ENCODE measurements around the gene BMP6. TPM values are rescaled to one million over a fixed set of nuclear protein-coding genes. Genes with fewer than 3 reads are reported as not detected.

BMP6 gene
- 23.0 and 26.5 TPM in 2 replicates for polyA plus RNA-seq (2011; rRNA removed)
- 5.0 and 6.0 TPM in 2 replicates for polyA plus RNA-seq (2012; cell fraction: cytosol; rRNA removed)
- 5.7 and 6.1 TPM in 2 replicates for polyA plus RNA-seq (2012; cell fraction: nucleus; rRNA removed)
- polyA plus RNA-seq (2017; fragmentation: RNase III; extraction: RNeasy Plus Mini Kit Qiagen cat#74134 plus additional on column Dnase treatment), result 3.0 to 8.4 TPM (median 4.5 TPM) in 3 replicates
- polyA minus RNA-seq (2011; rRNA and poly(A)+ RNA removed), result 21.0 and 26.3 TPM in 2 replicates

DNA sequence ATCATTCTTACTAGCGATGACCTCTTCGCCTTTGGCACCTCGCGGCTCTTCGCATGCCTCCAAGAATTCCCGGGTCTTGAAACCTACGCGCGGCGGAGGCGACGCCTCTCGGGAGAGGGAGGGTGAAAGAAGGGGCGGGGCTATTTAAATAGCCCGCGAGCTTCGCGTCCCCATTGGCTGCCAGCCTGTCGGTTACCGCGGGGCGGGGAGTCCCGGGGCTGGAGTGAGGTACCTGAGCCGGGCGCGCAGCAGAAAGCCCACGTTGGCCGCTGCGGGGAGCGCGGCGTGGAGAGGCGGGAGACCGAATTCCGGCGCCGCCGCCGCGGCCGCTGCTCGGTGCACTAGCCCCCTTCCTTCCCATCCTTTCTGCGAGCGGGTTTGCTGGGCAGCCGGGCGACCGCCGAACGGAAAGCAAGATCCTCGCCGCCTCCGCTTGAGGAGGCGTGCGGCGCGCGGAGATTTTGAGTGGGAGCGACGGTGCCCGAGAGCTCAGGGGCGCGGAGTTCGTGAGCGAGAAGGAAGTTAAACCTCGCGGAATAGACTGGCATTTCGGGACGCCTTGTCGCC, at the start of gene BMP6:
BMP6 (plus strand) TSS at position 251 of the 567 bp plus-strand sequence. CDS start 857 bp downstream, outside the sequence.
- DNase-seq (ENCODE audit: low read depth in 1 of 2, low spot score in 1 of 2) (peak; percentile 88 to 93), FAIRE-seq (no peak), ATAC-seq (peak; percentile 68 to 86)
- 3% methylated on average over 45 of the region's 69 CpGs for WGBS (ENCODE audit: missing lambda C conversion rate)
- ChIA-PET CTCF (interaction anchor here (0.7 to 6.3 kb wide), 8 partner anchors 9 to 414 kb away, joined by 3 to 59 read pairs (median 3); no protein-coding TSS in a partner anchor), POLR2A (interaction anchor here (0.5 to 1.3 kb wide), 5 partner anchors 184 to 487 kb away, joined by 3 to 4 read pairs (median 3); partner anchors contain the start of gene BLOC1S5)
- TF ChIP-seq NPAS2 (CRISPR knock-in tag; IDR thresholded peaks at IDR 0.05; ENCODE audit: borderline replicate concordance), result no peak
- TF ChIP-seq, protein P1, sequence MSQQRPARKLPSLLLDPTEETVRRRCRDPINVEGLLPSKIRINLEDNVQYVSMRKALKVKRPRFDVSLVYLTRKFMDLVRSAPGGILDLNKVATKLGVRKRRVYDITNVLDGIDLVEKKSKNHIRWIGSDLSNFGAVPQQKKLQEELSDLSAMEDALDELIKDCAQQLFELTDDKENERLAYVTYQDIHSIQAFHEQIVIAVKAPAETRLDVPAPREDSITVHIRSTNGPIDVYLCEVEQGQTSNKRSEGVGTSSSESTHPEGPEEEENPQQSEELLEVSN (IDR thresholded peaks at IDR 0.05; ENCODE audit: borderline replicate concordance, low read depth), result peak; percentile 87
- TF ChIP-seq FOSL2 (IDR thresholded peaks at IDR 0.05), result no peak
- no peak for TF ChIP-seq FOSL2 (CRISPR knock-in tag; IDR thresholded peaks at IDR 0.05)
- 0 out of 2 replicates have a peak, but pooled peaks have one; percentile 17 for TF ChIP-seq RNF2 (IDR thresholded peaks at IDR 0.05; ENCODE audit: borderline replicate concordance, low read depth)
- TF ChIP-seq JUNB (IDR thresholded peaks at IDR 0.05), result no peak
- no peak for TF ChIP-seq ZFP36 (IDR thresholded peaks at IDR 0.05; ENCODE audit: borderline replicate concordance, partially characterized antibody)
- peak; percentile 61 for TF ChIP-seq POLR2A (IDR thresholded peaks at IDR 0.05; ENCODE audit: low read length)
- TF ChIP-seq, protein P2, sequence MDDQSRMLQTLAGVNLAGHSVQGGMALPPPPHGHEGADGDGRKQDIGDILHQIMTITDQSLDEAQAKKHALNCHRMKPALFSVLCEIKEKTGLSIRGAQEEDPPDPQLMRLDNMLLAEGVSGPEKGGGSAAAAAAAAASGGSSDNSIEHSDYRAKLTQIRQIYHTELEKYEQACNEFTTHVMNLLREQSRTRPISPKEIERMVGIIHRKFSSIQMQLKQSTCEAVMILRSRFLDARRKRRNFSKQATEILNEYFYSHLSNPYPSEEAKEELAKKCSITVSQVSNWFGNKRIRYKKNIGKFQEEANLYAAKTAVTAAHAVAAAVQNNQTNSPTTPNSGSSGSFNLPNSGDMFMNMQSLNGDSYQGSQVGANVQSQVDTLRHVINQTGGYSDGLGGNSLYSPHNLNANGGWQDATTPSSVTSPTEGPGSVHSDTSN (IDR thresholded peaks at IDR 0.05), result 0 out of 2 replicates have a peak, but pooled peaks have one; percentile 49
- TF ChIP-seq, protein P3, sequence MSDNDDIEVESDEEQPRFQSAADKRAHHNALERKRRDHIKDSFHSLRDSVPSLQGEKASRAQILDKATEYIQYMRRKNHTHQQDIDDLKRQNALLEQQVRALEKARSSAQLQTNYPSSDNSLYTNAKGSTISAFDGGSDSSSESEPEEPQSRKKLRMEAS (IDR thresholded peaks at IDR 0.05), result peak; percentile 63
- no peak for TF ChIP-seq RARB (CRISPR knock-in tag; IDR thresholded peaks at IDR 0.05)
- Histone ChIP-seq H3K27ac (peak within 1 kb of the TSS; percentile 52 to 86), H3K4me1 (peaks cover 47% of the 10 kb centered on the region), H3K9me3 (no peaks in the 10 kb centered on the region), H3K4me2 (peak within 1 kb of the TSS; percentile 85), H3K4me3 (peak within 1 kb of the TSS; percentile 56)

DNA sequence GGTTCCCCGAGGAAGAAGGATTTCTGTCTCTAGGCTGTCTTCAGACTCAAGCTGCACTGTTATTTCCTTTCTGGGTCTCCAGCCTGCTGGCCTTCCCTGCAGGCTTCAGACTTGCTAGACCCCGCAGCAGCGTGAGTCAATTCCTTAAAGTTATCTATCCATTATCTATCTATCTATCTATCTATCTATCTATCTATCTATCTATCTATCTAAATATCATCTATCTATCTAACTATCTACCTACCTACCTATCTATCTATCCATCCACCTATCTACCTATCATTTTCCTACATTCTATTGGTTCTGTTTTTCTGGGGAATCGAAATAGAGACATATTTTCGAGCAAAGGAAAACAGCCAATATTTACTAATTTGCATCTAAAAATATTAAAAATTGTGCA, 48.7 kb upstream of the BMP6 start:
- POLR2A ChIA-PET, result no interaction called here
- CTCF ChIA-PET, result no interaction called here
- WGBS (ENCODE audit: missing lambda C conversion rate), result 80% methylated on average over 5 of the region's 5 CpGs
- Histone ChIP-seq H3K9me3 (no peaks in the 10 kb centered on the region), H3K27ac (no peak overlapping the region), H3K4me2 (no peak overlapping the region), H3K4me1 (peaks cover 16% of the 10 kb centered on the region), H3K4me3 (no peak overlapping the region)
- FAIRE-seq (no peak), ATAC-seq (no peak), DNase-seq (ENCODE audit: low read depth in 1 of 2, low spot score in 1 of 2) (no peak)
- TF ChIP-seq PHF8 (IDR thresholded peaks at IDR 0.05; ENCODE audit: borderline replicate concordance, low read depth) (no peak), ZSCAN20 (CRISPR knock-in tag; IDR thresholded peaks at IDR 0.05) (no peak), GATA3 (IDR thresholded peaks at IDR 0.05; ENCODE audit: borderline replicate concordance) (no peak), HEYL (CRISPR knock-in tag; IDR thresholded peaks at IDR 0.05) (no peak), EHMT2 (IDR thresholded peaks at IDR 0.05; ENCODE audit: low read depth) (no peak), TFCP2L1 (CRISPR knock-in tag; IDR thresholded peaks at IDR 0.05) (no peak)
- TF ChIP-seq, protein P4, sequence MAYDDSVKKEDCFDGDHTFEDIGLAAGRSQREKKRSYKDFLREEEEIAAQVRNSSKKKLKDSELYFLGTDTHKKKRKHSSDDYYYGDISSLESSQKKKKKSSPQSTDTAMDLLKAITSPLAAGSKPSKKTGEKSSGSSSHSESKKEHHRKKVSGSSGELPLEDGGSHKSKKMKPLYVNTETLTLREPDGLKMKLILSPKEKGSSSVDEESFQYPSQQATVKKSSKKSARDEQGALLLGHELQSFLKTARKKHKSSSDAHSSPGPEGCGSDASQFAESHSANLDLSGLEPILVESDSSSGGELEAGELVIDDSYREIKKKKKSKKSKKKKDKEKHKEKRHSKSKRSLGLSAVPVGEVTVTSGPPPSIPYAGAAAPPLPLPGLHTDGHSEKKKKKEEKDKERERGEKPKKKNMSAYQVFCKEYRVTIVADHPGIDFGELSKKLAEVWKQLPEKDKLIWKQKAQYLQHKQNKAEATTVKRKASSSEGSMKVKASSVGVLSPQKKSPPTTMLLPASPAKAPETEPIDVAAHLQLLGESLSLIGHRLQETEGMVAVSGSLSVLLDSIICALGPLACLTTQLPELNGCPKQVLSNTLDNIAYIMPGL (CRISPR knock-in tag; IDR thresholded peaks at IDR 0.05; ENCODE audit: borderline replicate concordance), result no peak
